ENCODE data around the gene C1orf21. TPM values are rescaled to one million over a fixed set of nuclear protein-coding genes. Genes with fewer than 3 reads are reported as not detected.

The C1orf21 gene
- total RNA-seq, 1 experiment from 2014 or later, result 28.5 TPM

DNA sequence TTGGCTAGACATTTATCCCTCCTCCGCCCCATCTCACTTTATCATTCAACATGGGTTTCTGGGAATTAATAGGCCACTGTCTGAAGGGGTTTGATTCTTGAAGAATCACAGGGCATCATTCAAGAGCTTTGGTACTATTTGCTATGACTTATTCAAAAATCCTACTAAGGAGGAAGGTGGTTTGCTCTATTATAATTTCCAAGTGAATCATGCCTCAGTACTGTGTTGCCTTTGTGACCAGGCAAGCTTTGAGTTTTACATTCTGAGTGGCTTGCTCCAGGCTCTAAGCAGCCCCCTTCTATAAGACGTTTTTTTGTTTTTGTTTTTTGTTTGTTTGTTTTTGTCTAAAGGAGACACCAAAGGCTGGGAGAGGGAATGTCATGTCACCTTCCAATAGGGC is 2.6 kb downstream of the C1orf21 start:
- no peak for ATAC-seq

More for the DNA sequence above, 2.6 kb downstream of the C1orf21 start:
- TF ChIP-seq NR3C1 (CRISPR knock-in tag; conservative IDR thresholded peaks at IDR 0.05; ENCODE audit: low read depth) (no peak), ZNF121 (CRISPR knock-in tag; IDR thresholded peaks at IDR 0.05) (no peak), ERG (CRISPR knock-in tag; IDR thresholded peaks at IDR 0.05) (no peak), ZBTB21 (CRISPR knock-in tag; IDR thresholded peaks at IDR 0.05; ENCODE audit: borderline replicate concordance) (no peak), JUN (CRISPR knock-in tag; IDR thresholded peaks at IDR 0.05) (no peak), ELF4 (CRISPR knock-in tag; IDR thresholded peaks at IDR 0.05; ENCODE audit: low read depth) (no peak), HMGA2 (CRISPR knock-in tag; IDR thresholded peaks at IDR 0.05) (no peak), NR2C2 (CRISPR knock-in tag; IDR thresholded peaks at IDR 0.05) (no peak), MYBL2 (CRISPR knock-in tag; IDR thresholded peaks at IDR 0.05) (no peak), RORB (CRISPR knock-in tag; IDR thresholded peaks at IDR 0.05) (no peak), ZNF532 (CRISPR knock-in tag; IDR thresholded peaks at IDR 0.05; ENCODE audit: borderline replicate concordance) (no peak), NFYB (CRISPR knock-in tag; conservative IDR thresholded peaks at IDR 0.05; ENCODE audit: low read depth) (no peak), ARID4B (CRISPR knock-in tag; IDR thresholded peaks at IDR 0.05; ENCODE audit: borderline replicate concordance) (no peak), ZNF671 (CRISPR knock-in tag; IDR thresholded peaks at IDR 0.05) (no peak), TP53 (CRISPR knock-in tag; IDR thresholded peaks at IDR 0.05) (no peak), SMAD4 (CRISPR knock-in tag; IDR thresholded peaks at IDR 0.05) (no peak), SMAD3 (CRISPR knock-in tag; IDR thresholded peaks at IDR 0.05; ENCODE audit: borderline replicate concordance) (no peak)
- TF ChIP-seq, protein P1, sequence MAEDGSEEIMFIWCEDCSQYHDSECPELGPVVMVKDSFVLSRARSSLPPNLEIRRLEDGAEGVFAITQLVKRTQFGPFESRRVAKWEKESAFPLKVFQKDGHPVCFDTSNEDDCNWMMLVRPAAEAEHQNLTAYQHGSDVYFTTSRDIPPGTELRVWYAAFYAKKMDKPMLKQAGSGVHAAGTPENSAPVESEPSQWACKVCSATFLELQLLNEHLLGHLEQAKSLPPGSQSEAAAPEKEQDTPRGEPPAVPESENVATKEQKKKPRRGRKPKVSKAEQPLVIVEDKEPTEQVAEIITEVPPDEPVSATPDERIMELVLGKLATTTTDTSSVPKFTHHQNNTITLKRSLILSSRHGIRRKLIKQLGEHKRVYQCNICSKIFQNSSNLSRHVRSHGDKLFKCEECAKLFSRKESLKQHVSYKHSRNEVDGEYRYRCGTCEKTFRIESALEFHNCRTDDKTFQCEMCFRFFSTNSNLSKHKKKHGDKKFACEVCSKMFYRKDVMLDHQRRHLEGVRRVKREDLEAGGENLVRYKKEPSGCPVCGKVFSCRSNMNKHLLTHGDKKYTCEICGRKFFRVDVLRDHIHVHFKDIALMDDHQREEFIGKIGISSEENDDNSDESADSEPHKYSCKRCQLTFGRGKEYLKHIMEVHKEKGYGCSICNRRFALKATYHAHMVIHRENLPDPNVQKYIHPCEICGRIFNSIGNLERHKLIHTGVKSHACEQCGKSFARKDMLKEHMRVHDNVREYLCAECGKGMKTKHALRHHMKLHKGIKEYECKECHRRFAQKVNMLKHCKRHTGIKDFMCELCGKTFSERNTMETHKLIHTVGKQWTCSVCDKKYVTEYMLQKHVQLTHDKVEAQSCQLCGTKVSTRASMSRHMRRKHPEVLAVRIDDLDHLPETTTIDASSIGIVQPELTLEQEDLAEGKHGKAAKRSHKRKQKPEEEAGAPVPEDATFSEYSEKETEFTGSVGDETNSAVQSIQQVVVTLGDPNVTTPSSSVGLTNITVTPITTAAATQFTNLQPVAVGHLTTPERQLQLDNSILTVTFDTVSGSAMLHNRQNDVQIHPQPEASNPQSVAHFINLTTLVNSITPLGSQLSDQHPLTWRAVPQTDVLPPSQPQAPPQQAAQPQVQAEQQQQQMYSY (CRISPR knock-in tag; IDR thresholded peaks at IDR 0.05), result no peak
- Mint-ChIP-seq H3K27ac (no peak overlapping the region), H3K4me3 (no peak overlapping the region), H3K27me3 (ENCODE audit: low read depth) (peaks cover 9% of the 10 kb centered on the region), H3K36me3 (no peaks in the 10 kb centered on the region), H3K9me3 (no peaks in the 10 kb centered on the region), H3K4me1 (peaks cover 64% of the 10 kb centered on the region)
- DNase-seq (ENCODE audit: low spot score), result no peak
- POLR2A ChIA-PET, result no interaction called here
- CTCF ChIA-PET, result interaction anchor here (1.5 to 1.7 kb wide), 2 partner anchors 108 to 174 kb away, joined by 4 read pairs; no protein-coding TSS in a partner anchor

Data from WTC11 (cell line).